Calu3 (cell line): Measurements from ENCODE around the gene PPM1L. TPM values are rescaled to one million over a fixed set of nuclear protein-coding genes. Genes with fewer than 3 reads are reported as not detected.

Experiments used
- BruUV-seq: library from RNA; stranded (reverse); fragments of 400-500 nt; replicated peaks from 2 replicates; lab custom pipeline; 2021; lab: Mats Ljungman, UMichigan
- CTCF ChIA-PET: fragments of 300-600 bp; sonication (Branson Sonifier 250); formaldehyde crosslinking; loops from one replicate; lab custom pipeline; 2022; ENCODE audit warnings: antibody characterized with exemption; lab: Charles Lee
- DNase-seq: peaks from one replicate; pipeline ENCODE4 v3.0.0; 2022
- H3K27ac Mint-ChIP-seq: one replicate; pipeline ENCODE4 v1.8.0; 2022; ENCODE audit warnings: mixed read lengths; ENCODE audit not compliant: unreplicated experiment
- H3K27me3 Mint-ChIP-seq: one replicate; pipeline ENCODE4 v1.8.0; 2022; ENCODE audit warnings: mixed read lengths; ENCODE audit not compliant: unreplicated experiment
- H3K36me3 Mint-ChIP-seq: one replicate; pipeline ENCODE4 v1.8.0; 2022; ENCODE audit warnings: mild to moderate bottlenecking, moderate library complexity, mixed read lengths; ENCODE audit not compliant: insufficient read depth, unreplicated experiment
- H3K4me1 Mint-ChIP-seq: one replicate; pipeline ENCODE4 v1.8.0; 2022; ENCODE audit warnings: mild to moderate bottlenecking, low read depth, mixed read lengths; ENCODE audit not compliant: unreplicated experiment
- H3K4me3 Mint-ChIP-seq: one replicate; pipeline ENCODE4 v1.8.0; 2022; ENCODE audit warnings: mild to moderate bottlenecking, low read depth, moderate library complexity, mixed read lengths; ENCODE audit not compliant: unreplicated experiment
- H3K9me3 Mint-ChIP-seq: one replicate; pipeline ENCODE4 v1.8.0; 2022; ENCODE audit warnings: low read depth, mixed read lengths; ENCODE audit not compliant: unreplicated experiment
- intact Hi-C: fragments of 100-400 bp; cut with micrococcal nuclease; formaldehyde crosslinking; loops from one replicate; pipeline ENCODE4 v1.10.0; 2022; ENCODE audit not compliant: unreplicated experiment
- total RNA-seq: library from RNA; stranded (reverse); gene quantifications from 2 replicates; pipeline ENCODE4 v1.2.3, GENCODE V29; 2022
- TF ChIP-seq, protein P1 (sequence below): fragments of 200-600 bp; IDR thresholded peaks from one replicate; pipeline ENCODE4 v1.8.0; 2022; ENCODE audit warnings: antibody characterized with exemption; ENCODE audit not compliant: unreplicated experiment

The PPM1L gene
- total RNA-seq, 1 experiment from 2014 or later, result 18.4 TPM

DNA sequence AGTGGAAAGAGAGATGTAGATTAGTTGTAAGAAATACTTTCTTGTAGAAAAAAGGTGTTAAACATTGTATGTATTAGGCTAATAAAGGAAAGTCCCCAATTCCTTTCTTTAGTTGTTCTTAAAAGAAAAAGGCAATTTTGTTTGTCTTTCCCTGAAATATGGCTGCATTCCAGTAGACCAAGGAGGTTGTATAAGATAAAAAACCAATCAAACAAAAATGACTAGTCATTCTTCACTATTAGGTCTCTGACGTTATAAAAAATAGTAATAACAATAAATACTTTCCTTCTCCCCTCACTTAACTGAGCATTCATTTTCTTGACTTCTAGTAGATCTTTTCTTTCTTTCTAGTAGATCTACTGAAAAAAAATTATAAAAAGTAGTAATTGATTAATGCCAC is 8.6 kb upstream of the PPM1L start:
- BruUV-seq, result no TSS peak
- Mint-ChIP-seq H3K27ac (no peak overlapping the region), H3K4me3 (no peak overlapping the region), H3K4me1 (peaks cover 36% of the 10 kb centered on the region), H3K27me3 (no peaks in the 10 kb centered on the region), H3K36me3 (no peaks in the 10 kb centered on the region), H3K9me3 (no peaks in the 10 kb centered on the region)
- TF ChIP-seq, protein P1, sequence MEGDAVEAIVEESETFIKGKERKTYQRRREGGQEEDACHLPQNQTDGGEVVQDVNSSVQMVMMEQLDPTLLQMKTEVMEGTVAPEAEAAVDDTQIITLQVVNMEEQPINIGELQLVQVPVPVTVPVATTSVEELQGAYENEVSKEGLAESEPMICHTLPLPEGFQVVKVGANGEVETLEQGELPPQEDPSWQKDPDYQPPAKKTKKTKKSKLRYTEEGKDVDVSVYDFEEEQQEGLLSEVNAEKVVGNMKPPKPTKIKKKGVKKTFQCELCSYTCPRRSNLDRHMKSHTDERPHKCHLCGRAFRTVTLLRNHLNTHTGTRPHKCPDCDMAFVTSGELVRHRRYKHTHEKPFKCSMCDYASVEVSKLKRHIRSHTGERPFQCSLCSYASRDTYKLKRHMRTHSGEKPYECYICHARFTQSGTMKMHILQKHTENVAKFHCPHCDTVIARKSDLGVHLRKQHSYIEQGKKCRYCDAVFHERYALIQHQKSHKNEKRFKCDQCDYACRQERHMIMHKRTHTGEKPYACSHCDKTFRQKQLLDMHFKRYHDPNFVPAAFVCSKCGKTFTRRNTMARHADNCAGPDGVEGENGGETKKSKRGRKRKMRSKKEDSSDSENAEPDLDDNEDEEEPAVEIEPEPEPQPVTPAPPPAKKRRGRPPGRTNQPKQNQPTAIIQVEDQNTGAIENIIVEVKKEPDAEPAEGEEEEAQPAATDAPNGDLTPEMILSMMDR, result no peak
- no peak for DNase-seq
- intact Hi-C loops, result no loop called here
- CTCF ChIA-PET, result no interaction called here

DNA sequence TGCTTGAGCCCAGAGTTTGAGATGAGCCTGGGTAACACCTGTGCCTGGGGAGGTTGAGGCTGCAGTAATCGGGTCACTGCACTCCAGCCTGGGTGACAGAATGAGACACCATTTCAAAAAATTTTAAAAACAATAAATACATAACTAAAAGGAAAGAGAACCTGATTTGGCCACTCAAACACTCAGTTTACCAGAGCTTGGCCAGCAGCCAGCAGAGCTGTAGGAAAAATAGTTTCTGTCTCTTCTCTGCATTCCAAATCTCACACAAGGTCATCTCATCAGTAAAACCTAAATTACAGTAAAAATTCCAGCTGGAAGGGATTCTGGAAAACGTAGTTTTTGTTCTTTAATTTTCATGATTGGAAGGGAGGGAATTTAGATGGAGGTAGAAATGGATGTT is 7.8 kb upstream of the PPM1L start:
- H3K27me3 Mint-ChIP-seq, result no peaks in the 10 kb centered on the region
- no peaks in the 10 kb centered on the region for H3K9me3 Mint-ChIP-seq
- H3K36me3 Mint-ChIP-seq, result no peaks in the 10 kb centered on the region
- CTCF ChIA-PET, result interaction anchor here (0.8 kb wide), 1 partner anchor 58 kb away, joined by 3 read pairs; no protein-coding TSS in a partner anchor
- H3K4me3 Mint-ChIP-seq, result no peak overlapping the region
- no TSS peak for BruUV-seq
- TF ChIP-seq, protein P1, result no peak
- intact Hi-C loops, result no loop called here
- no peak overlapping the region for H3K27ac Mint-ChIP-seq
- H3K4me1 Mint-ChIP-seq, result peaks cover 36% of the 10 kb centered on the region
- no peak for DNase-seq

DNA sequence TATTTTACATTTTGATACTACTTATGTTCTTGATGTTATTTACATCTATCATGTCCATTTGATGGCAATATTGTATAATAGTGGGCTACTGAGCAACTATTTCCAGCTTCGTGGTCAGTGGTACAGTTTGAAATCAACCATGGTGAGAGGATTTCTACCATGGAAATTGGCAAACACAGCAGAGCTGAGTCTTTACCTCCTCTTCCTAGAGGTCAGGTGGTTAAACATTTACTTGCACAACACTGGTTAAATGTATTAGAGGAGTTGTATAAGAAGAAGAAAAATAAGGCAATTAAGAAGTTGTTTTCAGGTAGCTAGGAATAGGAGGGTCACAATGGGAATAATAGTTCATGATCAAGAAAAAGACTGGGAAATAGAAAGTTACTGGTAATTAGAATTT is 7.2 kb upstream of the PPM1L start:
- CTCF ChIA-PET, result interaction anchor here (0.8 kb wide), 1 partner anchor 57 kb away, joined by 3 read pairs; no protein-coding TSS in a partner anchor
- no peak overlapping the region for H3K27ac Mint-ChIP-seq
- TF ChIP-seq, protein P1, result no peak
- H3K27me3 Mint-ChIP-seq, result no peaks in the 10 kb centered on the region
- H3K9me3 Mint-ChIP-seq, result no peaks in the 10 kb centered on the region
- BruUV-seq, result no TSS peak
- intact Hi-C loops, result no loop called here
- DNase-seq, result no peak
- peaks cover 36% of the 10 kb centered on the region for H3K4me1 Mint-ChIP-seq
- no peak overlapping the region for H3K4me3 Mint-ChIP-seq
- no peaks in the 10 kb centered on the region for H3K36me3 Mint-ChIP-seq

DNA sequence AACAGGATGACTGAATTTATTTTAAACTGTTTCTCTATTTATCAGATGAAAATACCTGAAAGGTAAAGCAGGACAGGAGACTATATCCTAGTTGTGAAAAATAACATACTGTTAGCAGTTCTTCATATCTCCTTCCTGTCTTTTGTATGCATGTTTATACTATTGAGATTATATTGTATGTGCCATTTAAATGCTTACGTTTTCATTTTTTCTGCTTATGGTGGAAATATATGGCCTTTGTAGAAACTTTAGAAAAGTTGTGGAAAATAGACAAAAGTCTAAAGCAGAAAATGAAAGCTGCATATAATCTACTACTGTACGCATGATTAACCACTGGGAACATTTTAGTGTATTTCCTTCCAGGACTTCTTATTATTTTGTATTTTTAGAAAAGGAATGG is 2.1 kb upstream of the PPM1L start:
- no peaks in the 10 kb centered on the region for H3K27me3 Mint-ChIP-seq
- TF ChIP-seq, protein P1, result no peak
- no peaks in the 10 kb centered on the region for H3K9me3 Mint-ChIP-seq
- peak overlapping the region; percentile 95 for H3K4me3 Mint-ChIP-seq
- intact Hi-C loops, result loop anchor here (2.0 kb wide), 1 partner anchor 167 kb away; no protein-coding TSS in a partner anchor
- no TSS peak for BruUV-seq
- peaks cover 28% of the 10 kb centered on the region for H3K4me1 Mint-ChIP-seq
- CTCF ChIA-PET, result interaction anchor here (0.7 to 1.1 kb wide), 2 partner anchors 16 to 18 kb away, joined by 4 read pairs; no protein-coding TSS in a partner anchor
- peak overlapping the region; percentile 93 for H3K27ac Mint-ChIP-seq
- H3K36me3 Mint-ChIP-seq, result peaks cover 38% of the 10 kb centered on the region
- no peak for DNase-seq
